ENCODE results near the gene PISD. TPM values are rescaled to one million over a fixed set of nuclear protein-coding genes. Genes with fewer than 3 reads are reported as not detected.

Gene PISD
- total RNA-seq, 1 donor from 2014 or later = 68.0 TPM

- no peak for DNase-seq (ENCODE audit: low spot score)
Measured at GRCh38 chr22:31652911-31653684, 8.9 kb downstream of the PISD start.

GRCh38 chr22:31652088-31652487, 9.9 kb downstream of the PISD start:
- DNase-seq (ENCODE audit: low spot score) = no peak

GRCh38 chr22:31651664-31652063, 10.4 kb downstream of the PISD start:
- DNase-seq (ENCODE audit: low spot score) = no peak

- DNase-seq (ENCODE audit: low spot score) = no peak
Measured at GRCh38 chr22:31650391-31650790, 11.6 kb downstream of the PISD start.

- DNase-seq (ENCODE audit: low spot score) = no peak
Measured at GRCh38 chr22:31647523-31648320, 14.3 kb downstream of the PISD start.

GRCh38 chr22:31647066-31647465, 14.9 kb downstream of the PISD start:
- DNase-seq (ENCODE audit: low spot score) = no peak

GRCh38 chr22:31646186-31647019, 15.6 kb downstream of the PISD start:
- DNase-seq (ENCODE audit: low spot score) = no peak

GRCh38 chr22:31639436-31640039, 22.5 kb downstream of the PISD start:
- DNase-seq (ENCODE audit: low spot score) = no peak

- no peak for DNase-seq (ENCODE audit: low spot score)
Measured at GRCh38 chr22:31637891-31638618, 24.0 kb downstream of the PISD start.

GRCh38 chr22:31637447-31637890, 24.5 kb downstream of the PISD start:
- DNase-seq (ENCODE audit: low spot score) = no peak

GRCh38 chr22:31635638-31636306, 26.2 kb downstream of the PISD start:
- DNase-seq (ENCODE audit: low spot score) = no peak

GRCh38 chr22:31631436-31631835, 30.6 kb downstream of the PISD start:
- DNase-seq (ENCODE audit: low spot score) = no peak

- DNase-seq (ENCODE audit: low spot score) = peak; percentile 84
Measured at GRCh38 chr22:31630331-31631329, 31.4 kb downstream of the PISD start.

GRCh38 chr22:31629741-31630184, 32.3 kb downstream of the PISD start:
- no peak for DNase-seq (ENCODE audit: low spot score)

- no peak for DNase-seq (ENCODE audit: low spot score)
Measured at GRCh38 chr22:31628969-31629708, 32.9 kb downstream of the PISD start.

- DNase-seq (ENCODE audit: low spot score) = no peak
Measured at GRCh38 chr22:31628362-31628761, 33.7 kb downstream of the PISD start.

- DNase-seq (ENCODE audit: low spot score) = no peak
Measured at GRCh38 chr22:31627223-31627731, 34.7 kb downstream of the PISD start.
